SIG-M5 treated with dmso at 0.1 percent for 504 hours (cell line): ENCODE measurements around the gene CIAO3.
A peak's percentile ranks its signal among the peaks of the same experiment; 100 is the strongest.
"Not testable (repeated sequence)": the region's sequence is repeated elsewhere in the genome, so short reads cannot be mapped to it uniquely, and the experiment has no call there.

Experiments
- DNase-seq: peaks from one replicate; lab custom pipeline; 2025; ENCODE audit not compliant: unreplicated experiment; lab: John Stamatoyannopoulos, UW

Gene CIAO3

GRCh38 chr16:760545-761343, 19.9 kb upstream of the CIAO3 start, which contains the start of gene MSLN:
TSS of gene MSLN (plus strand) at chr16:760734. CDS start at chr16:762681, 1,947 bp downstream.
- DNase-seq, result no peak

- DNase-seq, result no peak
Measured at GRCh38 chr16:760065-760464, 19.3 kb upstream of the CIAO3 start.

- no peak for DNase-seq
Measured at GRCh38 chr16:759110-759910, 18.5 kb upstream of the CIAO3 start.

- no peak for DNase-seq
Measured at GRCh38 chr16:756428-756827, 15.6 kb upstream of the CIAO3 start.

- peak; percentile 48 for DNase-seq
Measured at GRCh38 chr16:754656-755055, 13.9 kb upstream of the CIAO3 start.

- not testable (repeated sequence) for DNase-seq
Measured at GRCh38 chr16:754121-754607, 13.4 kb upstream of the CIAO3 start.

- no peak for DNase-seq
Measured at GRCh38 chr16:752007-752312, 11.2 kb upstream of the CIAO3 start.

GRCh38 chr16:751152-752006, 10.6 kb upstream of the CIAO3 start:
- no peak for DNase-seq

GRCh38 chr16:750485-750884, 9.7 kb upstream of the CIAO3 start:
- DNase-seq, result no peak

- DNase-seq, result no peak
Measured at GRCh38 chr16:749010-749409, 8.2 kb upstream of the CIAO3 start.

GRCh38 chr16:747978-748746, 7.4 kb upstream of the CIAO3 start:
- no peak for DNase-seq

GRCh38 chr16:746637-747036, 5.8 kb upstream of the CIAO3 start:
- DNase-seq, result no peak

- no peak for DNase-seq
Measured at GRCh38 chr16:745739-746138, 4.9 kb upstream of the CIAO3 start.

- DNase-seq, result no peak
Measured at GRCh38 chr16:743794-744500, 3.1 kb upstream of the CIAO3 start.

- not testable (repeated sequence) for DNase-seq
Measured at GRCh38 chr16:742894-743293, 2.1 kb upstream of the CIAO3 start.

GRCh38 chr16:741986-742629, 1.3 kb upstream of the CIAO3 start:
- no peak for DNase-seq

GRCh38 chr16:740459-740763, 386 bp downstream of the CIAO3 start:
- no peak for DNase-seq

GRCh38 chr16:739560-740458, 988 bp downstream of the CIAO3 start:
- DNase-seq, result no peak
